PC-9 (cell line): ENCODE measurements around the gene TMEM250. TPM values are rescaled to one million over a fixed set of nuclear protein-coding genes. Genes with fewer than 3 reads are reported as not detected.

Experiments used
- BruUV-seq: library from RNA; stranded (reverse); fragments of 400-500 nt; replicated peaks from 2 replicates; lab custom pipeline; 2021; lab: Mats Ljungman, UMichigan
- CTCF ChIA-PET: fragments of 300-600 bp; sonication (Branson Sonifier 250); formaldehyde crosslinking; loops from one replicate; lab custom pipeline; 2022; ENCODE audit warnings: antibody characterized with exemption; lab: Charles Lee
- POLR2A ChIA-PET: fragments of 300-600 bp; sonication (Branson Sonifier 250); formaldehyde crosslinking; loops from one replicate; lab custom pipeline; 2022; ENCODE audit warnings: antibody characterized with exemption; ENCODE audit not compliant: unreplicated experiment; lab: Charles Lee
- DNase-seq, 2 experiments: peaks; one replicate each; pipeline versions ENCODE4 v3.0.0 to v3.0.0-alpha.2; 2015 to 2022; ENCODE audit warnings: mixed read lengths in 1 of 2
- H2AFZ ChIP-seq: fragments of 200-600 bp; sonication (generic); 2 replicates; pipeline ENCODE4 v1.8.1; 2017; ENCODE audit warnings: antibody characterized with exemption
- H3F3A ChIP-seq: fragments of 200-600 bp; sonication (generic); 2 replicates; pipeline ENCODE4 v1.8.1; 2017; ENCODE audit warnings: antibody characterized with exemption, mild to moderate bottlenecking, low read depth; ENCODE audit not compliant: insufficient read depth
- H3K27ac ChIP-seq: fragments of 200-600 bp; sonication (generic); 2 replicates; pipeline ENCODE4 v1.6.1; 2016; ENCODE audit warnings: mixed run types
- H3K27me3 ChIP-seq: fragments of 200-600 bp; sonication (generic); 2 replicates; pipeline ENCODE4 v1.6.1; 2016; ENCODE audit warnings: low read depth, mixed run types; ENCODE audit not compliant: insufficient read depth
- H3K36me3 ChIP-seq: fragments of 200-600 bp; sonication (generic); 2 replicates; pipeline ENCODE4 v1.6.1; 2016; ENCODE audit warnings: low read depth, mixed run types
- H3K4me1 ChIP-seq: fragments of 200-600 bp; sonication (generic); replicated peaks from 2 replicates; pipeline ENCODE4 v1.6.1; 2016; ENCODE audit warnings: mixed run types; ENCODE audit not compliant: insufficient read depth
- H3K4me2 ChIP-seq: fragments of 200-600 bp; sonication (generic); 2 replicates; pipeline ENCODE4 v1.6.1; 2017; ENCODE audit warnings: mixed run types
- H3K4me3 ChIP-seq: fragments of 200-600 bp; sonication (generic); 2 replicates; pipeline ENCODE4 v1.6.1; 2016; ENCODE audit warnings: mixed run types
- H3K79me2 ChIP-seq: fragments of 200-600 bp; sonication (generic); 2 replicates; pipeline ENCODE4 v1.6.1; 2017; ENCODE audit warnings: low read depth, mixed run types
- H3K9me2 ChIP-seq: fragments of 200-600 bp; sonication (generic); 2 replicates; pipeline ENCODE4 v1.8.1; 2017; ENCODE audit warnings: mild to moderate bottlenecking; ENCODE audit not compliant: insufficient read depth
- H3K9me3 ChIP-seq: fragments of 200-600 bp; sonication (generic); 2 replicates; pipeline ENCODE4 v1.8.1; 2016; ENCODE audit warnings: low read depth; ENCODE audit not compliant: insufficient read depth
- H4K20me1 ChIP-seq: fragments of 200-600 bp; sonication (generic); 2 replicates; pipeline ENCODE4 v1.8.1; 2017; ENCODE audit not compliant: insufficient read depth
- EZH2 ChIP-seq: fragments of 200-600 bp; sonication (generic); IDR thresholded peaks from 2 replicates; pipeline ENCODE4 v1.8.0; 2017; ENCODE audit warnings: antibody characterized with exemption, low read depth
- intact Hi-C: fragments of 100-400 bp; cut with micrococcal nuclease; formaldehyde crosslinking; loops from one replicate; pipeline ENCODE4 v1.10.0; 2022; ENCODE audit not compliant: unreplicated experiment
- total RNA-seq: library from RNA; stranded (reverse); gene quantifications from 2 replicates; pipeline ENCODE4 v1.2.3, GENCODE V29; 2021
- TF ChIP-seq, protein P1 (sequence below): fragments of 200-600 bp; sonication (generic); conservative IDR thresholded peaks from 2 replicates; pipeline ENCODE4 v1.6.1; 2017; ENCODE audit warnings: mixed run types, antibody characterized with exemption, mild to moderate bottlenecking, moderate library complexity

TMEM250 gene
- total RNA-seq, 1 experiment from 2014 or later, result 73.8 TPM

DNA sequence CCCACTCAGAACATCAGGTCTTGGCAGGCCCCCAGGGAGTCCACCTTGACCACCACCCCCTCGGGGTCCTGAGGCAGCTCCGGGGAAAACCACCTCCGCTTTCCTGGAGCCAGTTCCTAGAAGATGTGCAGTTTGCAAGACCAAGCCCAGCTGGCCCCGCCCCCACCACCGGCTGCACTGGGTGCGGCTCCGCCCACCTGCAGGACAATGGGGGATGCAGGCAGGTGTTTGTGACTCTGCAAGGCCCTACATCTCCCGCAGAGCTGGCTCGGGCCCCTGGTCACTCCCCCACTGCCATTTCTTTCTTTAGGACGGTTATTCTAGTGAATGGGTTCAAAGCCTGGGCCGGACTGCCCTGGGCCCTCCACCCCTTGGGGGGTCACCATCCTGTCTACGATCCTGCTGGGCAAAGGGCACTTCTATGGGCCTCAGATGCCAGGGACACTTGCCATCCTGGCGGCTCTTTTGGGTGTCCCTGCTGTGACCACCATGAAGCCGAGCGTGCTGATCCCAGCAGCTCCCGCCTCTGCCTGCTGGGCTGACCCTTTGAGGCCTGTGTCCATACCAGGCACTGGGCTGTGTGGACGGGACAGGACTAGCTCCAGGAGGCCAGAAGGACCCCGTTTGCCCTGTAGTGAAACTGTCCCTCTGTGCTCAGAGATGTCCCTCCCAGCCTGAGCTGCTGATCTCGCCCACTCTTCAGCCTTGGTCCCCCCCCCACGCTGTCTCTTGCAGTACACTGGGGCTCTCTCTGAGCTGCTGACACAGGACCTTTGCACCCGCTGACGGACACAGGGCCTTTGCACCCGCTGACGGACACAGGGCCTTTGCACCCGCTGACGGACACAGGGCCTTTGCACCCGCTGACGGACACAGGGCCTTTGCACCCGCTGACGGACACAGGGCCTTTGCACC lies 17.7 kb downstream of the TMEM250 start:
- Histone ChIP-seq H3K27ac (no peak overlapping the region), H3K36me3 (no peaks in the 10 kb centered on the region), H4K20me1 (no peaks in the 10 kb centered on the region), H3K9me2 (no peaks in the 10 kb centered on the region), H3K27me3 (peaks cover 17% of the 10 kb centered on the region; the same call in 1 of the 2 replicates), H3K4me2 (no peak overlapping the region), H3F3A (peaks cover 8% of the 10 kb centered on the region; the same call in 1 of the 2 replicates), H3K4me3 (no peak overlapping the region), H3K4me1 (0 out of 2 replicates have a peak, but pooled peaks cover 2% of the 10 kb centered on the region), H2AFZ (no peak overlapping the region), H3K79me2 (no peaks in the 10 kb centered on the region), H3K9me3 (no peaks in the 10 kb centered on the region)
- intact Hi-C loops, result no loop called here
- CTCF ChIA-PET, result interaction anchor here (0.6 to 0.7 kb wide), 2 partner anchors 8 to 133 kb away, joined by 3 to 4 read pairs; no protein-coding TSS in a partner anchor
- BruUV-seq, result no TSS peak
- TF ChIP-seq EZH2, result no peak
- TF ChIP-seq, protein P1, sequence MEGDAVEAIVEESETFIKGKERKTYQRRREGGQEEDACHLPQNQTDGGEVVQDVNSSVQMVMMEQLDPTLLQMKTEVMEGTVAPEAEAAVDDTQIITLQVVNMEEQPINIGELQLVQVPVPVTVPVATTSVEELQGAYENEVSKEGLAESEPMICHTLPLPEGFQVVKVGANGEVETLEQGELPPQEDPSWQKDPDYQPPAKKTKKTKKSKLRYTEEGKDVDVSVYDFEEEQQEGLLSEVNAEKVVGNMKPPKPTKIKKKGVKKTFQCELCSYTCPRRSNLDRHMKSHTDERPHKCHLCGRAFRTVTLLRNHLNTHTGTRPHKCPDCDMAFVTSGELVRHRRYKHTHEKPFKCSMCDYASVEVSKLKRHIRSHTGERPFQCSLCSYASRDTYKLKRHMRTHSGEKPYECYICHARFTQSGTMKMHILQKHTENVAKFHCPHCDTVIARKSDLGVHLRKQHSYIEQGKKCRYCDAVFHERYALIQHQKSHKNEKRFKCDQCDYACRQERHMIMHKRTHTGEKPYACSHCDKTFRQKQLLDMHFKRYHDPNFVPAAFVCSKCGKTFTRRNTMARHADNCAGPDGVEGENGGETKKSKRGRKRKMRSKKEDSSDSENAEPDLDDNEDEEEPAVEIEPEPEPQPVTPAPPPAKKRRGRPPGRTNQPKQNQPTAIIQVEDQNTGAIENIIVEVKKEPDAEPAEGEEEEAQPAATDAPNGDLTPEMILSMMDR, result no peak
- POLR2A ChIA-PET, result interaction anchor here (0.6 to 0.8 kb wide), 2 partner anchors 10 to 11 kb away, joined by 4 to 13 read pairs; no protein-coding TSS in a partner anchor
- peak in 1 of 2 experiments; percentile 56 for DNase-seq

DNA sequence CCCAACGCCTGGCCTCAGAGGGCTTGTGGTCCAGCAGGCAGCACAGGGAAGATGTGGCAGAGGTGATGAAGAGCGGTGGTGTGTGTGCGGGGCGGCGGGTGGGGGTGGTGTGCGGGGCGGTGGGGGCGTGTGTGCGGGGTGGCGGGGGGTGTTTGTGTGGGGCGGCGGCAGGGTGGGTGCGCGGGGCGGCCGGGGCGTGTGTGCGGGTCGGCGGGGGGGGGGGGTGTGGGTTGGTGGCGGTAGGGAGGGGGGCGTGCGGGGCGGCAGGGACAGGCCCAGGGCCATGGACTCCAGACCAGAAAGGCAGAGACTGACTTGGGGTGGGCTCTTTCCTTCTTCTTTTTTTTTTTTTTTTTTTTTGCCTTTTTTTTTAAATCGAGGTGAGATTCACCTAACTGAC lies 19.1 kb downstream of the TMEM250 start:
- Histone ChIP-seq H3K27ac (no peak overlapping the region), H3K9me2 (no peaks in the 10 kb centered on the region), H3F3A (peaks cover 8% of the 10 kb centered on the region; the same call in 1 of the 2 replicates), H3K36me3 (no peaks in the 10 kb centered on the region), H3K27me3 (peaks cover 8% of the 10 kb centered on the region; the same call in 1 of the 2 replicates), H3K4me3 (no peak overlapping the region), H3K4me2 (no peak overlapping the region), H3K4me1 (0 out of 2 replicates have a peak, but pooled peaks cover 4% of the 10 kb centered on the region), H3K9me3 (no peaks in the 10 kb centered on the region), H2AFZ (no peak overlapping the region), H3K79me2 (no peaks in the 10 kb centered on the region), H4K20me1 (no peaks in the 10 kb centered on the region)
- no TSS peak for BruUV-seq
- no peak for DNase-seq
- POLR2A ChIA-PET, result interaction anchor here (0.7 kb wide), 1 partner anchor 19 kb away, joined by 9 read pairs; no protein-coding TSS in a partner anchor
- intact Hi-C loops, result no loop called here
- CTCF ChIA-PET, result no interaction called here
- no peak for TF ChIP-seq EZH2
- TF ChIP-seq, protein P1, result no peak

DNA sequence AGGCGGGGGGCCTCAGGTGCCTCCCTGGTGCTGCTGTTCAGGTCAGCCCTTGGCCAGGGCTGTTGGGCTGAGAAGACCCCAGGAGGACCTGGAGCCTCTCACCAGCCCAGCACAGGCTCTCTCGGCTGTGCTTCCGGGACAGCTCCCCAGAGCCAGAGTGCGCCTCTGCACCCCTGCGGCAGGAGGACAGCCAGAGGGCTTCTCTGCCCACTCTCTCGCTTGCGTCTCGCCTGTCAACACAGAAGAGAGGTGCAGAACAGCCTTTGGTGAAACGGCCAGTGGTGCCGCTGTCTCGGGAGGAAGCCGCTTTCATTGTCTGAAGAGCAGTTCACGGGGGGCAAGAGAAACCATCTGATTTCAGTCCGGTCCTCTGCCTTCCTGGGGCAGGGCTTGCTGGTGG lies 19.8 kb downstream of the TMEM250 start:
- Histone ChIP-seq H3K79me2 (peaks cover 6% of the 10 kb centered on the region; the same call in 1 of the 2 replicates), H2AFZ (no peak overlapping the region), H3K4me3 (no peak overlapping the region), H3K27ac (no peak overlapping the region), H3K4me2 (no peak overlapping the region), H3K9me3 (no peaks in the 10 kb centered on the region), H3K27me3 (peaks cover 7% of the 10 kb centered on the region; the same call in 1 of the 2 replicates), H3K4me1 (peaks cover 7% of the 10 kb centered on the region; the same call in 1 of the 2 replicates), H3K36me3 (no peaks in the 10 kb centered on the region), H3K9me2 (no peaks in the 10 kb centered on the region), H3F3A (peaks cover 9% of the 10 kb centered on the region; the same call in 1 of the 2 replicates), H4K20me1 (no peaks in the 10 kb centered on the region; the same call in 1 of the 2 replicates)
- no peak for DNase-seq
- POLR2A ChIA-PET, result interaction anchor here (0.7 kb wide), 1 partner anchor 19 kb away, joined by 9 read pairs; no protein-coding TSS in a partner anchor
- CTCF ChIA-PET, result no interaction called here
- TF ChIP-seq EZH2, result no peak
- TF ChIP-seq, protein P1, result no peak
- BruUV-seq, result no TSS peak
- intact Hi-C loops, result no loop called here
